Mucosa of stomach (tissue), 1 donor: ENCODE data around the gene QPRT.
"Not testable (repeated sequence)": the region's sequence is repeated elsewhere in the genome, so short reads cannot be mapped to it uniquely, and the experiment has no call there.

ENCODE experiments used
- H3K27me3 ChIP-seq: one replicate; pipeline ENCODE4 v1.7.0; 2013; ENCODE audit warnings: mild to moderate bottlenecking, low read length; ENCODE audit not compliant: control insufficient read depth, insufficient read depth
- H3K36me3 ChIP-seq: one replicate; pipeline ENCODE4 v1.7.0; 2013; ENCODE audit warnings: low read length; ENCODE audit not compliant: control insufficient read depth, insufficient read depth
- H3K4me1 ChIP-seq: one replicate; pipeline ENCODE4 v1.7.0; 2013; ENCODE audit warnings: mild to moderate bottlenecking, low read length; ENCODE audit not compliant: control insufficient read depth, insufficient read depth
- H3K4me3 ChIP-seq: one replicate; pipeline ENCODE4 v1.7.0; 2013; ENCODE audit warnings: low read length
- H3K9ac ChIP-seq: one replicate; pipeline ENCODE4 v1.7.0; 2013; ENCODE audit warnings: mild to moderate bottlenecking, low read length, moderate library complexity
- H3K9me3 ChIP-seq: one replicate; pipeline ENCODE4 v1.7.0; 2013; ENCODE audit warnings: mild to moderate bottlenecking, low read length, moderate library complexity; ENCODE audit not compliant: control insufficient read depth
- donor health status: Pancreatic carcinoma.

QPRT gene

DNA sequence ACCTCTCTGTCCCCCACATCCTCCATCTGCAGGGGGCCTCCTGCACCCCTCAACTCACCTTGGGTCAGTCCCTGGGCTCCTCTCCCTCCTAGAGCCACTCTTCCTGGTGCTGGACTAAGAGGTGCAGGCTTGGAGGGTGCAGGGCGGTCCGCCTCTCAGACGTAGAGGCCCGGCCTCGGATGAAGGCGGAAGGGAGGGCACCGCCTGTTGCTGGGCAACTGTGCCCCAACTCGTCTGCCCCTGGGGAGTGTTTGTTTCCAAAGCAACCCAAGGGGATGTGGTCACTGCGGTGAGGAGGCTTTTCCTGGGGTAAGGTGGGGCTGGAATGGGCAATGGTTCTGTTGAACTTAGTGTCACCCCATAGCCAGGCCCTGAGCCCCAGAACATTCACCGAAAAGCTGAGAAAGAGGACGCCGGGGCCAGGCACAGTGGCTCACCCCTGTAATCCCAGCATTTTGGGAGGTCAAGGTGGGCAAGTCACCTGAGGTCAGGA is 66.9 kb downstream of the QPRT start, which contains the start of gene C16orf54:
TSS of gene C16orf54 (minus strand) at position 138 of the 493 bp plus-strand sequence. CDS start 1,039 bp downstream, outside the sequence.
- H3K27me3 ChIP-seq: no peaks in the 10 kb centered on the region
- H3K4me3 ChIP-seq: no peak within 1 kb of the TSS
- no peaks in the 10 kb centered on the region for H3K36me3 ChIP-seq
- H3K9ac ChIP-seq: peak within 1 kb of the TSS; percentile 28
- peaks cover 8% of the 10 kb centered on the region for H3K4me1 ChIP-seq
- H3K9me3 ChIP-seq: no peaks in the 10 kb centered on the region

DNA sequence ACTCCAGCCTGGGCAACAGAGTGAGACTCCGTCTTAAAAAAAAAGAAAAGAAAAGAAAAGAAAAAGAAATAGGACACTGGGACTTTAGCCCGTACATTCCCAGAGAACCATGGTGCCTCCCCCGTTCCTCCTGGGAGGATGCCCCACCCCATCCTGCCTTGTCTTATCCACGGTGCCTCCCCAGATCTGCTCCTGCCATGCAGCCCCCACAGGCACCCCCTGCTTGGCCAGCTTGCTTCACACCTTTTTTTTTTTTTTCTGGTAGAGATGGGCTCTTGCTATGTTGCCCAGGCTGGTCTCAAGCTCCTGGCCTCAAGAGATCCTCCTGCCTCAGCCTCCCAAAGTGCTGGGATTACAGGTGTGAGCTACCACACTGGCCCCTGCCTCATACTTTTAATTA is 67.5 kb downstream of the QPRT start:
- peaks cover 12% of the 10 kb centered on the region for H3K4me1 ChIP-seq
- H3K4me3 ChIP-seq, H3K27me3 ChIP-seq, H3K9ac ChIP-seq, H3K9me3 ChIP-seq, H3K36me3 ChIP-seq: not testable (repeated sequence)
